Panc1 (cell line): Measurements from ENCODE around the gene TPI1.
"Not testable (repeated sequence)": the region's sequence is repeated elsewhere in the genome, so short reads cannot be mapped to it uniquely, and the experiment has no call there.

Experiments
- CTCF ChIP-seq: fragments of 450-650 bp; IDR thresholded peaks from 2 replicates; pipeline ENCODE4 v1.5.1; 2017; ENCODE audit warnings: mild to moderate bottlenecking
- POLR2AphosphoS5 ChIP-seq: IDR thresholded peaks from 2 replicates; pipeline ENCODE4 v1.6.1; 2012; ENCODE audit warnings: mild to moderate bottlenecking, low read depth, low read length, moderate library complexity
- REST ChIP-seq, 2 experiments: IDR thresholded peaks; 2 replicates each; pipeline ENCODE4 v1.6.1; 2011 to 2012; ENCODE audit warnings: low read depth in 2 of 2, control low read depth in 1 of 2, low read length in 1 of 2, mild to moderate bottlenecking in 1 of 2, moderate library complexity in 1 of 2; ENCODE audit not compliant: insufficient read depth in 1 of 2
- TCF7L2 ChIP-seq: IDR thresholded peaks from 2 replicates; pipeline ENCODE4 v1.6.1; 2011; ENCODE audit warnings: mild to moderate bottlenecking, low read depth, low read length, inconsistent platforms

- TF ChIP-seq CTCF; POLR2AphosphoS5; TCF7L2; REST (IDR thresholded peaks at IDR 0.05; ENCODE audit: insufficient read depth in 1 of 2, low read depth in 2 of 2, low read length in 1 of 2): not testable (repeated sequence)
Measured at GRCh38 chr12:6889775-6890573, 22.6 kb downstream of the TPI1 start.
